RWPE1 (cell line): ENCODE results near the gene KNL1.

Source experiments
- CTCF ChIA-PET: fragments of 350-600 bp; sonication (Branson Sonifier 250); formaldehyde crosslinking; extraction: SDS; loops from one replicate; lab custom pipeline; 2021; lab: Yijun Ruan, JAX
- POLR2A ChIA-PET: fragments of 400-600 bp; formaldehyde crosslinking; extraction: SDS; loops from one replicate; lab custom pipeline; 2020; ENCODE audit warnings: antibody characterized with exemption; ENCODE audit not compliant: low non-redundant PET; lab: Yijun Ruan, JAX
- DNase-seq: peaks from one replicate; pipeline ENCODE4 v3.0.0; 2012; ENCODE audit warnings: low spot score
- H3K27ac ChIP-seq: fragments of 450-650 bp; 2 replicates; pipeline ENCODE4 v1.5.1; 2017
- TF ChIP-seq, protein P1 (sequence below): fragments of 450-650 bp; conservative IDR thresholded peaks from 2 replicates; pipeline ENCODE4 v1.5.1; 2017; ENCODE audit warnings: low read depth, mild to moderate bottlenecking

Gene KNL1

GRCh38 chr15:40613080-40613479 lies 19.0 kb downstream of the KNL1 start:
- ChIA-PET POLR2A (no interaction called here), CTCF (interaction anchor here (0.6 kb wide), 1 partner anchor 73 kb away, joined by 3 read pairs; no protein-coding TSS in a partner anchor)
- no peak for DNase-seq
- TF ChIP-seq, protein P1, sequence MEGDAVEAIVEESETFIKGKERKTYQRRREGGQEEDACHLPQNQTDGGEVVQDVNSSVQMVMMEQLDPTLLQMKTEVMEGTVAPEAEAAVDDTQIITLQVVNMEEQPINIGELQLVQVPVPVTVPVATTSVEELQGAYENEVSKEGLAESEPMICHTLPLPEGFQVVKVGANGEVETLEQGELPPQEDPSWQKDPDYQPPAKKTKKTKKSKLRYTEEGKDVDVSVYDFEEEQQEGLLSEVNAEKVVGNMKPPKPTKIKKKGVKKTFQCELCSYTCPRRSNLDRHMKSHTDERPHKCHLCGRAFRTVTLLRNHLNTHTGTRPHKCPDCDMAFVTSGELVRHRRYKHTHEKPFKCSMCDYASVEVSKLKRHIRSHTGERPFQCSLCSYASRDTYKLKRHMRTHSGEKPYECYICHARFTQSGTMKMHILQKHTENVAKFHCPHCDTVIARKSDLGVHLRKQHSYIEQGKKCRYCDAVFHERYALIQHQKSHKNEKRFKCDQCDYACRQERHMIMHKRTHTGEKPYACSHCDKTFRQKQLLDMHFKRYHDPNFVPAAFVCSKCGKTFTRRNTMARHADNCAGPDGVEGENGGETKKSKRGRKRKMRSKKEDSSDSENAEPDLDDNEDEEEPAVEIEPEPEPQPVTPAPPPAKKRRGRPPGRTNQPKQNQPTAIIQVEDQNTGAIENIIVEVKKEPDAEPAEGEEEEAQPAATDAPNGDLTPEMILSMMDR = no peak
- no peak overlapping the region for H3K27ac ChIP-seq

GRCh38 chr15:40618023-40618422 lies 24.0 kb downstream of the KNL1 start:
- H3K27ac ChIP-seq = no peak overlapping the region
- ChIA-PET CTCF (interaction anchor here (0.6 kb wide), 1 partner anchor 13 kb away, joined by 8 read pairs; no protein-coding TSS in a partner anchor), POLR2A (interaction anchor here (0.6 kb wide), 1 partner anchor 293 kb away, joined by 5 read pairs; no protein-coding TSS in a partner anchor)
- TF ChIP-seq, protein P1 = no peak
- no peak for DNase-seq

DNA sequence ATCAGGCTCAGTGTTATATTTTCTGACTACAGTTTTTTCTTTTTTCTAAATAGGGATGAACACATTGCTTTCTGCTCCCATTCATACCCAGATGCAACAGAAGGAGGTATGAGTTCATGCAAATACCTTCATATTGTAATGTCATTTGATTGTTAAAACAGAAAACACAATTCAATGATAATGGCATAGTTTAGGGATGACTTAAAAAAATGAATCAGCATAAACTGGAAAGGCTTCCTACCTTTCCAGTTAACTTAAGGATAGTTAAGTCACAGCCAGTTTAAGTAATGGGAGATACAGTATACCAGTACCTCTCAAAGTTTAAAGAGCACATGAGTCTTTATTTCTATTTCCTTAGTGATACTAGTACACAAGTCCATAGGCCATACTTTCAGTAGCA lies 24.9 kb downstream of the KNL1 start:
- DNase-seq = no peak
- no peak overlapping the region for H3K27ac ChIP-seq
- ChIA-PET POLR2A (no interaction called here), CTCF (no interaction called here)
- TF ChIP-seq, protein P1 = no peak

GRCh38 chr15:40623361-40623760 lies 29.3 kb downstream of the KNL1 start:
- TF ChIP-seq, protein P1 = no peak
- DNase-seq = no peak
- ChIA-PET POLR2A (no interaction called here), CTCF (no interaction called here)
- no peak overlapping the region for H3K27ac ChIP-seq

GRCh38 chr15:40630313-40630712 lies 36.3 kb downstream of the KNL1 start:
- TF ChIP-seq, protein P1 = no peak
- ChIA-PET CTCF (no interaction called here), POLR2A (no interaction called here)
- no peak overlapping the region for H3K27ac ChIP-seq
- DNase-seq = no peak

DNA sequence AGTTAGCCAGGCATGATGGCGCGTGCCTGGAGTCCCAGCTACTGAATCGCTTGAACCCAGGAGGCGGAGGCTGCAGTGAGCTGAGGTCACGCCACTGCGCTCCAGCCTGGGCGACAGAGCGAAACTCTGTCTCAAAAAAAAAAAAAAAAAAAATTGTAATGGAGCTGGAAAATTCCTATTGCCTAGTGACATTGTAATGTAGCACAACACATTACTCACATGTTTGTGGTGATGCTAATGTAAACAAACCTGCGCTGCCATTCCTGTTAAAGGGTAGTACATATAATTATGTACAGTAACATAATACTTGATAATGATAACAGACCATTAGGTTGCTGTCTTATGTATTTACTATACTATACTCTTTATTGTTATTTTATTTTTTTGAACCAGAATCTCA lies 39.1 kb downstream of the KNL1 start:
- ChIA-PET CTCF (no interaction called here), POLR2A (no interaction called here)
- DNase-seq = no peak
- no peak overlapping the region for H3K27ac ChIP-seq
- TF ChIP-seq, protein P1 = no peak
